Gastrocnemius medialis (tissue), 4 donors: ENCODE data around the gene GNAQ.

Experiments used
- POLR2A ChIP-seq, 2 donors: fragments of 450-650 bp; IDR thresholded peaks; one replicate each; pipeline ENCODE4 v1.6.1; 2017; ENCODE audit warnings: antibody characterized with exemption in 2 of 2, mild to moderate bottlenecking in 2 of 2, moderate library complexity in 2 of 2
- TF ChIP-seq, protein P1 (sequence below), 5 experiments: fragments of 450-650 bp in 3 of 5; fragments of 200-600 bp in 2 of 5; sonication (generic) in 2 of 5; IDR thresholded peaks in 4 of 5; conservative IDR thresholded peaks in 1 of 5; 1 replicate in 4 of 5; 2 replicates in 1 of 5; pipeline ENCODE4 v1.5.1; 2016 to 2019; ENCODE audit warnings: antibody characterized with exemption in 5 of 5, mild to moderate bottlenecking in 3 of 5, moderate library complexity in 3 of 5

DNA sequence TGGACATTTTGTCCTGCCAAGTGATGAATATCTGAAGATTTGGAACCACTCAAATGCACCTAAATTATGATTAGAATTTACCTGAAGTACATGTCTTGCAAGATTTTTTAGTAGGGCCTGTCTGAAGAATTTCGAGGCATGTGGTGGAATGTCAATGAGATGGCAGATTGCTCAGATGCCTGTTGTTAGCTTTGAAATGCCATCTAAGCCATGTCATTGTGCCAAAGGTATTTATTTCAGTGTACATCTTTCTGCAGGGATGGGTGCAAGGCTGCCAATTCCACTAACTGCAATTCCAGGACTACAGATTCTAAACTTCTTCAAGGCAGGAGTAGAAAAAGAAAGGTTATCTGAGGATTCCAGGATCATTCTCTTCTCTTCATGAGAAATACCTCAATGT lies 9.1 kb upstream of the GNAQ start:
- no peak for TF ChIP-seq POLR2A (IDR thresholded peaks at IDR 0.05)
- TF ChIP-seq, protein P1, sequence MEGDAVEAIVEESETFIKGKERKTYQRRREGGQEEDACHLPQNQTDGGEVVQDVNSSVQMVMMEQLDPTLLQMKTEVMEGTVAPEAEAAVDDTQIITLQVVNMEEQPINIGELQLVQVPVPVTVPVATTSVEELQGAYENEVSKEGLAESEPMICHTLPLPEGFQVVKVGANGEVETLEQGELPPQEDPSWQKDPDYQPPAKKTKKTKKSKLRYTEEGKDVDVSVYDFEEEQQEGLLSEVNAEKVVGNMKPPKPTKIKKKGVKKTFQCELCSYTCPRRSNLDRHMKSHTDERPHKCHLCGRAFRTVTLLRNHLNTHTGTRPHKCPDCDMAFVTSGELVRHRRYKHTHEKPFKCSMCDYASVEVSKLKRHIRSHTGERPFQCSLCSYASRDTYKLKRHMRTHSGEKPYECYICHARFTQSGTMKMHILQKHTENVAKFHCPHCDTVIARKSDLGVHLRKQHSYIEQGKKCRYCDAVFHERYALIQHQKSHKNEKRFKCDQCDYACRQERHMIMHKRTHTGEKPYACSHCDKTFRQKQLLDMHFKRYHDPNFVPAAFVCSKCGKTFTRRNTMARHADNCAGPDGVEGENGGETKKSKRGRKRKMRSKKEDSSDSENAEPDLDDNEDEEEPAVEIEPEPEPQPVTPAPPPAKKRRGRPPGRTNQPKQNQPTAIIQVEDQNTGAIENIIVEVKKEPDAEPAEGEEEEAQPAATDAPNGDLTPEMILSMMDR (IDR thresholded peaks at IDR 0.05 in 4 of 5, conservative IDR thresholded peaks at IDR 0.05 in 1 of 5), result no peak
